Suprapubic skin (tissue), 4 donors: Measurements from ENCODE around the gene CAPN13. TPM values are rescaled to one million over a fixed set of nuclear protein-coding genes. Genes with fewer than 3 reads are reported as not detected.

Source experiments
- DNase-seq, 2 donors: peaks; one replicate each; pipeline ENCODE4 v3.0.0-alpha.2; 2019; ENCODE audit warnings: low spot score in 2 of 2
- H3K27ac ChIP-seq: fragments of 200-600 bp; sonication (generic); one replicate; pipeline ENCODE4 v1.5.1; 2019
- H3K27me3 ChIP-seq: fragments of 200-600 bp; sonication (generic); one replicate; pipeline ENCODE4 v1.5.1; 2019
- H3K36me3 ChIP-seq: fragments of 200-600 bp; sonication (generic); one replicate; pipeline ENCODE4 v1.5.1; 2019
- H3K4me1 ChIP-seq: fragments of 200-600 bp; sonication (generic); one replicate; pipeline ENCODE4 v1.5.1; 2019
- H3K4me3 ChIP-seq: fragments of 200-600 bp; sonication (generic); one replicate; pipeline ENCODE4 v1.5.1; 2019; ENCODE audit warnings: mild to moderate bottlenecking
- H3K9me3 ChIP-seq: fragments of 200-600 bp; sonication (generic); one replicate; pipeline ENCODE4 v1.5.1; 2019
- CTCF ChIP-seq, 2 donors: fragments of 200-600 bp in 1 of 2; fragments of 450-650 bp in 1 of 2; sonication (generic) in 1 of 2; IDR thresholded peaks; one replicate each; pipeline ENCODE4 v1.5.1; 2016 to 2019; ENCODE audit warnings: antibody characterized with exemption in 2 of 2, mild to moderate bottlenecking in 1 of 2, moderate library complexity in 1 of 2
- EP300 ChIP-seq: sonication (generic); formaldehyde crosslinking; IDR thresholded peaks from one replicate; pipeline ENCODE4 v1.6.1; 2017; ENCODE audit warnings: antibody characterized with exemption
- POLR2A ChIP-seq, 2 donors: fragments of 450-650 bp; IDR thresholded peaks; one replicate each; pipeline ENCODE4 v1.6.1; 2017; ENCODE audit warnings: antibody characterized with exemption in 2 of 2, mild to moderate bottlenecking in 2 of 2, moderate library complexity in 2 of 2
- POLR2AphosphoS5 ChIP-seq, 3 donors: sonication (generic); formaldehyde crosslinking; IDR thresholded peaks; one replicate each; pipeline ENCODE4 v1.6.1; 2017; ENCODE audit warnings: antibody characterized with exemption in 3 of 3
- WGBS: methylation state at CpG from one replicate; pipeline ENCODE4 v1.1.5; 2018; 5-methylcytosine and 5-hydroxymethylcytosine counted together
- total RNA-seq, 4 donors: library from RNA; depleted of rRNA; stranded (reverse); fragments of >200 nt; gene quantifications; one replicate each; pipeline ENCODE4 v1.1.0, GENCODE V29; 2016

Gene CAPN13
- total RNA-seq, 4 donors from 2014 or later: 0.26 to 1.5 (median 0.50) TPM

- Histone ChIP-seq H3K4me1 (peaks cover 12% of the 10 kb centered on the region), H3K36me3 (no peaks in the 10 kb centered on the region), H3K27ac (no peak overlapping the region), H3K4me3 (no peak overlapping the region), H3K9me3 (no peaks in the 10 kb centered on the region), H3K27me3 (no peaks in the 10 kb centered on the region)
- TF ChIP-seq CTCF (IDR thresholded peaks at IDR 0.05) (no peak), EP300 (no peak), POLR2AphosphoS5 (IDR thresholded peaks at IDR 0.05) (no peak), POLR2A (IDR thresholded peaks at IDR 0.05) (no peak)
- WGBS: 100% methylated on average over 1 of the region's 4 CpGs
- DNase-seq: peak in 1 of 2 donors; percentile 27
Measured at GRCh38 chr2:30693821-30694281, 113.4 kb downstream of the CAPN13 start.

GRCh38 chr2:30692829-30693275 lies 114.4 kb downstream of the CAPN13 start:
- 94% methylated on average over 7 of the region's 7 CpGs for WGBS
- H3K36me3 ChIP-seq: no peaks in the 10 kb centered on the region
- H3K9me3 ChIP-seq: no peaks in the 10 kb centered on the region
- peaks cover 17% of the 10 kb centered on the region for H3K4me1 ChIP-seq
- TF ChIP-seq POLR2AphosphoS5 (IDR thresholded peaks at IDR 0.05) (no peak), CTCF (IDR thresholded peaks at IDR 0.05) (no peak), POLR2A (IDR thresholded peaks at IDR 0.05) (no peak), EP300 (no peak)
- H3K27me3 ChIP-seq: no peaks in the 10 kb centered on the region
- no peak overlapping the region for H3K27ac ChIP-seq
- H3K4me3 ChIP-seq: no peak overlapping the region
- peak in 1 of 2 donors; percentile 38 for DNase-seq

- 94% methylated on average over 15 of the region's 16 CpGs for WGBS
- DNase-seq: peak in 1 of 2 donors; percentile 55
- no peaks in the 10 kb centered on the region for H3K9me3 ChIP-seq
- TF ChIP-seq EP300 (no peak), POLR2A (IDR thresholded peaks at IDR 0.05) (no peak), CTCF (IDR thresholded peaks at IDR 0.05) (no peak), POLR2AphosphoS5 (IDR thresholded peaks at IDR 0.05) (no peak)
- H3K27ac ChIP-seq: no peak overlapping the region
- peaks cover 17% of the 10 kb centered on the region for H3K4me1 ChIP-seq
- H3K27me3 ChIP-seq: no peaks in the 10 kb centered on the region
- no peak overlapping the region for H3K4me3 ChIP-seq
- H3K36me3 ChIP-seq: no peaks in the 10 kb centered on the region
Measured at GRCh38 chr2:30691948-30692828, 115.1 kb downstream of the CAPN13 start.

GRCh38 chr2:30691091-30691947 lies 115.9 kb downstream of the CAPN13 start:
- peak in 1 of 2 donors; percentile 18 for DNase-seq
- H3K27ac ChIP-seq: no peak overlapping the region
- TF ChIP-seq CTCF (IDR thresholded peaks at IDR 0.05): no peak
- no peak for TF ChIP-seq EP300
- TF ChIP-seq POLR2A (IDR thresholded peaks at IDR 0.05): no peak

More at GRCh38 chr2:30691091-30691947, 115.9 kb downstream of the CAPN13 start:
- no peak overlapping the region for H3K4me3 ChIP-seq
- no peaks in the 10 kb centered on the region for H3K36me3 ChIP-seq
- WGBS: 90% methylated on average over 7 of the region's 7 CpGs
- no peaks in the 10 kb centered on the region for H3K9me3 ChIP-seq
- peaks cover 17% of the 10 kb centered on the region for H3K4me1 ChIP-seq
- no peaks in the 10 kb centered on the region for H3K27me3 ChIP-seq
